Tibial nerve (tissue), 4 donors: Measurements from ENCODE around the gene CRHR2.

Source experiments
- EP300 ChIP-seq, 2 donors: sonication (generic); formaldehyde crosslinking; IDR thresholded peaks; one replicate each; pipeline ENCODE4 v1.6.1; 2017; ENCODE audit warnings: antibody characterized with exemption in 2 of 2, mild to moderate bottlenecking in 1 of 2
- POLR2A ChIP-seq, 2 donors: fragments of 450-650 bp; IDR thresholded peaks; one replicate each; pipeline ENCODE4 v1.6.1; 2017; ENCODE audit warnings: antibody characterized with exemption in 2 of 2, mild to moderate bottlenecking in 2 of 2, moderate library complexity in 2 of 2
- TF ChIP-seq, protein P1 (sequence below), 5 experiments: fragments of 200-600 bp in 3 of 5; fragments of 450-650 bp in 2 of 5; sonication (generic) in 3 of 5; IDR thresholded peaks; one replicate each; pipeline ENCODE4 v1.5.1; 2016 to 2019; ENCODE audit warnings: antibody characterized with exemption in 5 of 5, mild to moderate bottlenecking in 3 of 5, moderate library complexity in 2 of 5

DNA sequence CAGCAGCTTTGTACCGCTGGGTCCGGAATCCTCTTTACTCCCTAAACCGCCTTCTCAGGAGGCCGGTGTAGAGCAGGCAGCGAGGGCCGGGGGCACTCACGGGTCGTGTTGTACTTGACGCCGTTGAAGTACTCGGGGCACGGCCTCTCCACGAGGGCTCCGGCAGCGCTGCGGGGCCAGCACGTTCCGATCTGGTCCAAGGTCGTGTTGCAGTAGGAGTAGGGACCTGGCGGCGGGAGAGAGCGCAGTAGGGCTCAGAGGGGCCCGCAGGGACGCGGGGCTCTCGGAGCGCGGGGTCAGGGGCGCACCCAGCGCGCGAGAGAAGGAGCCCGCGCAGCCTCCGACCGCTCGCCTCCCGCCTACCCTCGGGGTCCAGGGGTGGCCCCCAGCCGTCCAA, 443 bp downstream of the CRHR2 start:
- TF ChIP-seq, protein P1, sequence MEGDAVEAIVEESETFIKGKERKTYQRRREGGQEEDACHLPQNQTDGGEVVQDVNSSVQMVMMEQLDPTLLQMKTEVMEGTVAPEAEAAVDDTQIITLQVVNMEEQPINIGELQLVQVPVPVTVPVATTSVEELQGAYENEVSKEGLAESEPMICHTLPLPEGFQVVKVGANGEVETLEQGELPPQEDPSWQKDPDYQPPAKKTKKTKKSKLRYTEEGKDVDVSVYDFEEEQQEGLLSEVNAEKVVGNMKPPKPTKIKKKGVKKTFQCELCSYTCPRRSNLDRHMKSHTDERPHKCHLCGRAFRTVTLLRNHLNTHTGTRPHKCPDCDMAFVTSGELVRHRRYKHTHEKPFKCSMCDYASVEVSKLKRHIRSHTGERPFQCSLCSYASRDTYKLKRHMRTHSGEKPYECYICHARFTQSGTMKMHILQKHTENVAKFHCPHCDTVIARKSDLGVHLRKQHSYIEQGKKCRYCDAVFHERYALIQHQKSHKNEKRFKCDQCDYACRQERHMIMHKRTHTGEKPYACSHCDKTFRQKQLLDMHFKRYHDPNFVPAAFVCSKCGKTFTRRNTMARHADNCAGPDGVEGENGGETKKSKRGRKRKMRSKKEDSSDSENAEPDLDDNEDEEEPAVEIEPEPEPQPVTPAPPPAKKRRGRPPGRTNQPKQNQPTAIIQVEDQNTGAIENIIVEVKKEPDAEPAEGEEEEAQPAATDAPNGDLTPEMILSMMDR (IDR thresholded peaks at IDR 0.05): no peak
- TF ChIP-seq EP300 (IDR thresholded peaks at IDR 0.05): no peak
- TF ChIP-seq POLR2A (IDR thresholded peaks at IDR 0.05): no peak
